GM19240 (cell line): Measurements from ENCODE around the gene FAM8A1.
"Not testable (repeated sequence)": the region's sequence is repeated elsewhere in the genome, so short reads cannot be mapped to it uniquely, and the experiment has no call there.

Experiments
- DNase-seq: peaks from one replicate; pipeline ENCODE4 v3.0.0; 2011; ENCODE audit warnings: low spot score; ENCODE audit not compliant: insufficient read length

Gene FAM8A1, protein sequence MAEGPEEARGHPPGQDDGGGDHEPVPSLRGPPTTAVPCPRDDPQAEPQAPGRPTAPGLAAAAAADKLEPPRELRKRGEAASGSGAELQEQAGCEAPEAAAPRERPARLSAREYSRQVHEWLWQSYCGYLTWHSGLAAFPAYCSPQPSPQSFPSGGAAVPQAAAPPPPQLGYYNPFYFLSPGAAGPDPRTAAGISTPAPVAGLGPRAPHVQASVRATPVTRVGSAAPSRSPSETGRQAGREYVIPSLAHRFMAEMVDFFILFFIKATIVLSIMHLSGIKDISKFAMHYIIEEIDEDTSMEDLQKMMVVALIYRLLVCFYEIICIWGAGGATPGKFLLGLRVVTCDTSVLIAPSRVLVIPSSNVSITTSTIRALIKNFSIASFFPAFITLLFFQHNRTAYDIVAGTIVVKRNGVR

DNA sequence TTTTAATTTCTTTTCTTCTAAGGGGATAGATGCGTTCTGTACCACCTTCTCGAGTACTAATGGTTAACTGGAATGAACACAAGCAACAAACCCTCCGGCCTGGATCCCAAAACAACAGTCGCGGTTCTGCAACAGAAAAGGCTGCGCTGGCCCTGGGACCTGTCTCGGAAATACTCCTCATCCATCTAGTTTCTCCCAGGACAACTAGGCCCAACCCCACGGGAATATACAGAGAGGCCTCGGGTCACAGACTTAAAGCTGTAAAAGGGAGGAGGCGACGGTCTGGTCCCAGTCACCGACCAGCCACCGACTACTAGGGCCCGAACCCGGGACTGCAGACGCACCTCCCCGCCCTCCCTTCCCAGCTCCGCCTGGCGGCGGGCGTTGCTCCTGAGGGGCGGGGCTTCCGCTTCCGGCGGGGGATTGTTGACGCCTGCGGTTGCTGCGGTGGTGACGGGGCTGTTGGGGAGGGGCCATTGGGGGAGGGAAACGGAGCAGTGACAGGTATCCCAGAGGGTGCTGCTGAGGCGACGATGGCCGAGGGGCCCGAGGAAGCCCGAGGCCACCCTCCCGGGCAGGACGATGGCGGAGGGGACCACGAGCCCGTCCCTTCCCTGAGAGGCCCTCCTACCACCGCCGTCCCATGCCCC is at the start of gene FAM8A1:
TSS of gene FAM8A1 (plus strand) at position 426 of the 650 bp plus-strand sequence. CDS start at position 534, 108 bp downstream.
- DNase-seq: peak; percentile 64

DNA sequence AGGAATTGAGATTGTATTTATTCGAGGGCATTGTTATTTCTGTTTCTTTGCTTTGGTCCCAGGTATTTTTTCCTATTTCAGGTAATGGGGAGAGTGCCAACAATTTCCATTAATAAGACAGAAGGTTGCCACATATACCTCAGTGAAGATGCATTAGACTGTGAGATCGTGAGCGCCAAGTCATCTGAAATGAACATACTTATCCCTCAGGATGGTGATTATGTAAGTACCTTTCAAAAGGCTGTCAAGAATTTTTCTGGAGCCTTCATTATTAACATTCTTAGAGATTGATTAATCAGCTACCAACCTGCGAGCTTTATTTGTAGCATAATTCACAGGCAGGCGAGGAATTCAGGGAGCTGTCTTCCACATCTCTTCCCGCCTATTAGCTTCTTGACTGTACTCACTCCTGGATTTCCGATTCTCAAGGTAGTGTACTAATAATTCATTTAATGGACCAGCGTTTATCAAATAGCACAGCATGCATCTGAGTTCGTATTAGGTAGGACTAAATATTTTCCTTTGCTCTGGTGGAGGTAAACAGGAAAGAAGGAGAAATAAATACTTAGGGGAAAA is 48.6 kb upstream of the FAM8A1 start:
- DNase-seq: no peak

DNA sequence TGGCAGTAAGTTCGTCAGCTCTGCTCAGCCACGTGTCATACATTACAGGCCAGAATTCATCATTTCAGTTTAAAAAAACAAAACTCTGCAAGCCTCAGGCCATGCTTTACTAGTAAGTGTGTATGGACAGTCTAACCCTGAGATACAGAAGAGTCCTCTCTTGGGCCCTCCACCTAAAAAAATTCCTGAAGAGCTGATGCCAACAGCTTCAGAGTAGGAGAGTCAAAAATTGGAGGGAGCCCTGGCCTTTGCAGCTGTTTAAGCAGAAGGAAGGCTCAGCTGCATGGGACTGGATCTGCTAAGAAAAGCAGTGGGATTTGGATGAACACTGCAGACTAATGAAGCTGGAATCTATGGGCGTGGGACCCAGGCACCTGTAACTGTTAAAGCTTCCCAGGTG is 47.2 kb upstream of the FAM8A1 start:
- DNase-seq: no peak

DNA sequence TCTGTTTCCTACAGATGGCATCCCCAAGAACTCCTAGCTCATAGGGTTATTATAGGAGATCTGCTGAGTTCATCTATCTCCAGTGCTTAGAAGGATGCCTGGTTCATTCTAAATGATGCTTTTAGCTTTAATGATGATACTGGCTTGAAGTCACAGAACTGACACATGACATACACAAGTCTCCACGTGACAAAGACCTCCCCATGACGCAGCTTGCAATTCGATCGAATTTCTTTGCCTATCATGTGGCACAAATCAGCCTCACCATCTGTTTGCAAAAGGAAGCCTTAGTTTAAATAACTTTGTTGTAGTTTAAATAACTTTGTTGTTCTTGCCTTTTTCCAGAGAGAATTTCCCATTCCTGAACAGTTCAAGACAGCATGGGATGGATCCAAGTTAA is 44.1 kb upstream of the FAM8A1 start:
- no peak for DNase-seq

DNA sequence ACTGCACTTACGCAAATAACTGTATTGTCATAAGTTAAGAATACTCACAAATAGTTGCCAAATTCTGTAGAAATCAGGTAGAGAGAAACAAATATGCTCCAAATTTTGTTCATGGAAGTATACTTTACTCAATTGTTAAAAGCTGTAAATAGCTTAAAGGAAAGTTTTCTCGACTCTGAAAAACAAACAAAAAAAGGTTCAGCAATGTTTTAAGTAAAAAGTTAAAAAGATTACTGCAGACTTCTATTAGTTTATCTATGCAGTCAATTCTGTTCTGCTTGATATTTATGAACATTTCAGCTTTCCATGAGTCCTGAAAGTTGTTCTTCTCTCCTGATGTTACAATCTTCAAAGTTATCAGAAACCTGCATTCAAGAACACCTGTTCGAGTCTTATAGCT is 37.5 kb upstream of the FAM8A1 start:
- no peak for DNase-seq

DNA sequence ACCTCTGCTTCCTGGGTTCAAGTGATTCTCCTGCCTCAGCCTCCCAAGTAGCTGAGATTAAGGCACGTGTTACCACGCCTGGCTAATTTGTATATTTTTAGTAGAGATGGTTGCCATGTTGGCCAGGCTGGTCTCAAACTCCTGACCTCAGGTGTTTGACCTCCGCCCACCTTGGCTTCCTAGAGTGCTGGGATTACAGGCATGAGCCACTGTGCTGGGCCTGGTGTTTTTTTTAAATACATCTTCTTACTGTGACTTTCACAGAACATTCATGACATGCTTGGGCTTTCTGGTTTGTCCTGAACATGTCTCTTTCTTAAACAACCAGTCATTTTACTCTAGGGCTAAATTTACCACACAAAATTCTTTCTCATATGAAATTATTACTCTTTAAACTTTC is 34.7 kb upstream of the FAM8A1 start:
- DNase-seq: no peak

DNA sequence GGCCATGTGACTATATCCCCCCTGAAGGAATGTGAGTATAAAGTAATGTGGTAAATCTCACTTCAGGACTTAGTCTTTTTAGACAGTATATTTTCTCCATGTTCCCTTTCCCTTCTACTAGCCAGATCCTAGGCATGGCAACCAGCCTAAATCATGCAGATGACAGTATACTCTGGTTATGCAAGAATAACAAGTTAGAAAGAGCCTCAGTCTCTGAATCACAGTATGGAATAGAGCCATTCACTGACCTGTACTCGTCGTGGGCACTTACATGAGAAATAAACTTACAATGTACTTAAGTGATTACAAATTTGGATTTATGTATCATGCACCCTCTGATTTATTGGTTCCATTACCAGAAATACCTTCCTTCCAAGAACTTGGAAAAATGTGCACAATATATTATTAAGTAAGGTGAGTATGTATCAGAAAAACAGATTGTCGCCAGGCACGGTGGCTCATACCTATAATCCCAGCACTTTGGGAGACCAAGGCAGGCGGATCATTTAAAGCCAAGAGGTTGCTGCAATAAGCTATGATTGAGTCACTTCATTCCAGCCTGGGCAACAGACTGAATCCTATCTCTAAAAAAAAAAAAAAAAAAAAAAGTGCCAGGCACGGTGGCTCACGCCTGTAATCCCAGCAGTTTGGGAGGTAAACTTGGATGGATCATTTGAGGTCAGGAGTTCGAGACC is 25.1 kb upstream of the FAM8A1 start:
- DNase-seq: no peak

DNA sequence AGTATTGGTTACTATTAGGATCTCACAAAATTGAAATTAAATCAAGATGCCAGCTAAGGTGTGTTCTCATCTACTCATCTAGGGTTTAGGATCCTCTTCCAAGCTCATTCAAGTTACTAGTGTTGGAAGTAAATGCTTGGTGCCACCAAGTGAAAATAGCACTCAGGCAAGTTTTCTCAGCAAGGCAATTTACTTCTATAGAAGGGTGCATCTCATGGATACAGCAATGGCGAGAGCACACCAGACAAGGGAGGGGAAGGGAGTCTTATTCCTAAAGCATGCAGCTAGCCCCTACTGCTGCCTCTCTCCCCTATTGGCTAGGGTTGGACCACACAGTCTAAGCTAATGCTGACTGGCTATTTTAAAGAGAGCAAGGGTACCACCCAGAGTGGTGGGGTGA is 23.0 kb upstream of the FAM8A1 start:
- DNase-seq: no peak

DNA sequence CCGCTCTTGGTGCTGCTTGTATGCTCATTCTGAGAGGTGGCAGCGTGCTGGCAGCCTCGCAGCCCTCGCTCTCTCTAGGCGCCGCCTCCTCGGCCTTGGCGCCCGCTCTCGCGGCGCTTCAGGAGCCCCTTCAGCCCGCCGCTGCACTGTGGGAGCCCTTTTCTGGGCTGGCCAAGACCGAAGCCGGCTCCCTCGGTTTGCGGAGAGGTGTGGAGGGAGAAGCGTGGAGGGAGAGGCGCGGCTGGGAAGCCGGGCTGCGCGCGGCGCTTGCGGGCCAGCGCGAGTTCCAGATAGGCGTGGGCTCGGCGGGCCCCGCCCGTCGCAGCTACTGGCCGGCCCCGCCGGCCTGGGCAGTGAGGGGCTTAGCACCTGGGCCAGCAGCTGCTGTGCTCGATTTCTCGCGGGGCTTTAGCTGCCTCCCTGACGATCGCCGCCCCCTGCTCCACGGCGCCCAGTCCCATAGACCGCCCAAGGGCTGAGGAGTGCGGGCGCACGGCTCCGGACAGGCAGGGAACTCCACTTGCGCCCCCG is 19.5 kb upstream of the FAM8A1 start:
- DNase-seq: no peak

DNA sequence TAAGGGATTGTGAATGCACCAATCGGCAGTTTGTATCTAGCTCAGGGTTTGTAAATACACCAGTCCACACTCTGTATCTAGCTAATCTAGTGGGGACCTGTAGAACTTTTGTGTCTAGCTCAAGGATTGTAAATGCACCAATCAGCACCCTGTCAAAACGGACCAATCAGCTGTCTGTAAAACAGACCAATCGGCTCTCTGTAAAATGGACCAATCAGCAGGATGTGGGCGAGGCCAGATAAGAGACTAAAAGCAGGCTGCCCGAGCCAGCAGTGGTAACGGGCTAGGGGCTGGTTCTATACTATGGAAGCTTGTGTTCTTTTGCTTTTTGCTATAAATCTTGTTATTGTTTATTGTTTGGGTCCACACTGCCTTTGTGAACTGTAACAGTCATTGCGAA is 18.8 kb upstream of the FAM8A1 start:
- not testable (repeated sequence) for DNase-seq

DNA sequence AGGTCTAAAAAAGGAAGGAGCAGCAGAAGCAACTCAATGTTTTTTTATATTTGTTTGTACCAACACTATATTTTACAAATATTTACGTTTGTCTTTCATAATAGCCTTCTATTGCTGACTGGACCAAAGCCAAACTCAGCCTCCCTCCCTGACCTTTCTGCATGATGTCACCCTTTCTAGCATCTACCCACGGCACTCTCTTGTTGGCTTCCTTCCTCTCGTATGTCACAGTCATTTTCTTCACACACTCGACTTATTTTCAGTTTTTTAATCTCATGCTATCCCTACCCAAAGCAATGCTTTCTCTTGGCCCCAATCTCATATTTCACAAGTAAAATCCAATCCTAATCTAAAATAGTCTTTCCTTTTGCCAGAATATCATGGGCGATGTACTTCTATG is 16.3 kb upstream of the FAM8A1 start:
- DNase-seq: no peak

DNA sequence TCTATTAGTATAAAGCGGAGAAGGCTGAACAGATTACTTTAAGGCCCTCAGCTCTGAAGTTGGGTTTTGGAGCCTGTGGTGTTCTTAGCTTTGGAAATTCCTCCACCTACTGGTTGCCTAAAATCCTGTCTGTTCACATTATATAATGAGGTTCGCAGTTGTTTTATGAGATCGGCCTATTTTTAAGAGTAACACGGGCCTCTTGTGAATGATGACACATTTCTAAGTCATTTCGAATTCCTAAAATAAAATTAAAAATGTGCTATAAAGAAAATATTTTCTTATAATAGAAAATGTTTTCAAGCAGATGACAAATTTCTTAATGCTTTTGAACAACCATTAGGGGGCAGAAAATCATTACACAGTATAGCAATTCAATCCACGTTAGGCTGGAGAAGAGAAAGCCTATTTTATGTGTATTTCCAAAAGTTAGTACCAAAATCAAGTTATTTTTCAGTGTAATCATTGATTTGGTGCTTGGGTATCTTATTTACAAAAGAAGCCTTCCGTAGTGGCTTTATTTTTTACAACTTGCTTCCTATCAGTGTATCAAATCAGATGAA is 15.8 kb upstream of the FAM8A1 start:
- peak; percentile 26 for DNase-seq

DNA sequence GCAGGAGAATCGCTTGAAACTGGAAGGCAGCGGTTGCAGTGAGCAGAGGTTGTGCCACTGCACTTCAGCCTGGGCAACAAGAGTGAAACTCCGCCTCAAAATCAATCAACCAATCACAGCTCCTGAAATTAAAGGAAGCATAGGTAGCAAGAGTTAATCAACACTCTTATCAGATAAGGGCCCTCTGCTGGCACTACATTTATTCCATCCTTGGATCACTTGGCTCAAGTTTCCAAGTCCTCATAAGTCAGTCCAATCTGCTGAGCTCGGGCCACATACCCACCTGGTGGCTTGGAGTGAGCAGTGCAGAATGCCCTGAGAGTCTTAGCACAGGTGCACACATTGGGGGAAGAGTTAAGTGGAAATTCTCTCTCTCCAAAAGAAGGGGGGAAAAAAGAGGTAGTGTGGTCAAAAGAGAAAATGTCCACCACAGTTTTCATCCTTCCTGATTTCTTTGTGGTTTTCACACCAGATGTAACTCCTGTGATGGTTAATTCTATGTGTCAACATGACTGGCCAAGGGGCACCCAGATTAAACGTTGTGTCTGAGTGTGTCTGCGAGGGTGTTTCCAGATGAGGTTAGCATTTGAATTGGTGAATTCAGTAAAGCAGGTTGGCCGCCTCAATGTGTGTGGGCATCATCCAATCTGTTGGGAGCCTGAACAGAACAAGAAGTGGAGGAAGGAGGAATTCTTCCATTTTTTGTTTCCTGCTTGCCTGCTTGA is 14.2 kb upstream of the FAM8A1 start:
- no peak for DNase-seq

DNA sequence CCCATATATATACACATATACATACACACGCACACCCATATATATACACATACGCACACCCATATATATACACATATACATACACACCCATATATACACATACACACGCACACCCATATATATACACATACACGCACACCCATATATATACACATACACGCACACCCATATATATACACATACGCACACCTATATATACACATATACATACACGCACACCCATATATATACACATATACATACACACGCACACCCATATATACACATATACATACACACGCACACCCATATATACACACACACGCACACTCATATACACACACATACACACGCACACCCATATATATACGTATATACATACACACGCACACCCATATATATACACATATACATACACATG is 13.5 kb upstream of the FAM8A1 start:
- DNase-seq: not testable (repeated sequence)

DNA sequence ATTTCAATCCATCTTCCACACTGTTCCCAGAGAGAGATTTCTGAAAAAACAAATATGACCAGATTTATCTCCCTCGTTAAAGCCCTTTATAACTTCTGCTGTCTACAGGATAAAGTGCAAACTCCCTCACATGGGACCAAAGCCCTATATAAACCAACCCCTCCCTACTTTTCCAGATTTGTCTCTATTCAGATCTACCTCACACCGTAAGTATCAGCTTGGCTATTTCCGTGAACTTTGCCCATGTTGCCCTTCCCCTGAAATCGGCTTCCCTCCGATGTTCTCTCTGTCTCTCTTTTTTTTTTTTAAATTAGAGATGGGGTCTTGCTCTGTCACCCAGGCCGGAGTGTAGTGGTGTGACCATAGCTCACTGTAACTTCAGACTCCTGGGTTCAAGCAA is 12.1 kb upstream of the FAM8A1 start:
- DNase-seq: no peak

DNA sequence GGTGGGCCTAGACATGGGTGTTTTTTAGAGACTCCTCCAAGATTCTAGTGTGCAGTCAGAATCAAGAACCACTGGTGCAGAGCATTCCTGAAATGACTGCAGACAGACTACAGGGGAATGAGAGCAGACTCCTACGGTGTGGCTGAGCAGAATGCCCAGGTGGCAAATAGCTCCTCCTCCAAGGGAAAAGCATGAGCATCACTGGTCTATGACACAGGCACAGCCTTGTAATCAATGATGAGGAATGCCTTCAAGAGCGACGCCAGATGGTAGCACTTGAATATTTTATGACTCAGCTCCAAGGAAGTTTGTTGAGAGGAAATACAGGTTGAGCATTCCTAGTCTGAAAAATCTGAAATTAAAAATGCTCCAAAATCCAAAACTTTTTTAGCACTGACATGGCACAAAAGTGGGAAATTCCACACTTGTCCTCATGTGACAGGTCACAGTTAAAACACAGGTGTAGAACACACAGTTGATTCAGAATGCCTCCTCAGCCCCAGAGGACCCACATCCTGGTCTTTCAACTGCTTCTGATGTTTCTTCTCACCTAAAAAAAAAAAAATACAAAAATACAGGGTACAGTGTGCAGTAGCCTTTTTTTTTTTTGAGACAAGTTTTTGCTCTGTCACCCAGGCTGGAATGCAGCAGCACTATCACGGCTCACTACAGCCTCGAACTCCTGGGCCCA is 10.6 kb upstream of the FAM8A1 start:
- no peak for DNase-seq

DNA sequence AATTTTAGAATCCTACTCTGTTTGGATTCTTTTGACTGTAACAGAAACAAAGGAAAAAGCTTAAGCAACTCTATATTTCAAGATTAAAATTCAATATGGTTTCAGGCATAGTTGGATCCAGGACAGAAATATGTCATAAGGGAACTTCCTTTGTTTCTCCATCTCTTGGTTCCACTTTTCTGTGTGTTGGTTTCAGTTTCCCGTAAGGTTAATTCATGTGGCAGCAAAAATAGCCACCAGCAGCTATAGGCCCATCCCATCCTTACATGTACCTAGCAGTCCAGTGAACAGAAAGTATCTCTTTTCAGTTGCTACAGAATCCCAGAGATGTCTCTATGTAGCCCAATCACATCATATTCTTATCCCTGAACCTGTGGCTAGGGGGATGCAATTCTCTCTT is 8.8 kb upstream of the FAM8A1 start:
- DNase-seq: no peak

DNA sequence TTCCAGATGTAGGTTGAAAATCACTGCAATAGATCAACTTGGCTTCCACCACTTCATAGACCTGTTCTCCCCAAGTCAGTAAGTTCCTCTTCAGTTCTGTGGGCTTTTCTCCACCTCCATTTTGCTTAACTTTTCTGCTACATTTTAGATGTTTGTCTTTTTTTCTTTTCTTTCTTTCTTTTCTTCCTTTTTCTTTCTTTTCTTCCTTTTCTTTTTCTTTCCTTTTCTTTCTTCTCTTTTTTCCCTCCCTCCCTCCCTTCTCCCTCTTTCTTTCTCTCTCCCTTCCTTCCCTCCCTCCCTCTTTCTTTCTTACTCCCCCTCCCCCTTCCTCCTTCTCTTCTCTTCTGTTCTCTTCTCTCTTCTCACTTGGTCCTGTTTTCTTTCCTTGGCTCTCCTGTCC is 6.9 kb upstream of the FAM8A1 start:
- DNase-seq: no peak

DNA sequence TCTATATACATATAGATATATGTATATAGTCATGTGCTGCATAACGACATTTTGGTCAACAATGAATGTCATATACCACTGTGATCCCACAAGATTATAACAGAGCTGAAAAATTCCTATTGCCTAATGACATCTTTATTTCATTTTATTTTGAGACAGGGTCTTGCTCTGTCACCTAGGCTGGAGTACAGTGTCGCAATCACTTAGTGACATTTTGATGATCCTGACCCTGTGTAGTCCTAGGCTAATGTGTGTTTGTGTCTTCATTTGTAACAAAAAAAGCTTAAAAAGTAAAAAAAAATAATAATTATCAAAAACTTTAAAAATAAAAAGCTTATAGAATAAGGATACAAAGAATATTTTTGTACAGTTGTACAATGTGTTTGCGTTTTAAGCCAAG is 4.0 kb upstream of the FAM8A1 start:
- no peak for DNase-seq
